DMS79 (cell line): ENCODE data around the gene ATG13.
"Not testable (repeated sequence)": the region's sequence is repeated elsewhere in the genome, so short reads cannot be mapped to it uniquely, and the experiment has no call there.

Experiments
- DNase-seq: peaks from one replicate; lab custom pipeline; 2025; lab: John Stamatoyannopoulos, UW

Gene ATG13

DNA sequence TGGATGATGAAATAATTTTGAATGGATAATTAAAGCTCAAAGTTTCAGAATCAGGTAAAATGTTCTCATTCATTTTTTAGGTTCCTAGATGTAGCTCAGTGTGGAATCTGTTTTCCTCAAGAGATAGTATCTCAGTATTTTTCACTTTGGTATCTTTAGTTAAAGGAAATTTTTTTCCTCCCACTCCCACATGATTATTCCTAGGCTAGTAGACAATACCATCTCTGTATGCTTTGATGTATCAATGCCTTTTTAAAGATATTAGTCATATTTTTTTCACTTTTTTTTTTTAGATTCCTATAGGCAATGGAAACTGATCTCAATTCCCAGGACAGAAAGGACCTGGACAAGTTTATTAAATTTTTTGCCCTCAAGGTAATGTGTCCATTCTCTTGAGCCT, 26.6 kb downstream of the ATG13 start:
- DNase-seq: no peak

DNA sequence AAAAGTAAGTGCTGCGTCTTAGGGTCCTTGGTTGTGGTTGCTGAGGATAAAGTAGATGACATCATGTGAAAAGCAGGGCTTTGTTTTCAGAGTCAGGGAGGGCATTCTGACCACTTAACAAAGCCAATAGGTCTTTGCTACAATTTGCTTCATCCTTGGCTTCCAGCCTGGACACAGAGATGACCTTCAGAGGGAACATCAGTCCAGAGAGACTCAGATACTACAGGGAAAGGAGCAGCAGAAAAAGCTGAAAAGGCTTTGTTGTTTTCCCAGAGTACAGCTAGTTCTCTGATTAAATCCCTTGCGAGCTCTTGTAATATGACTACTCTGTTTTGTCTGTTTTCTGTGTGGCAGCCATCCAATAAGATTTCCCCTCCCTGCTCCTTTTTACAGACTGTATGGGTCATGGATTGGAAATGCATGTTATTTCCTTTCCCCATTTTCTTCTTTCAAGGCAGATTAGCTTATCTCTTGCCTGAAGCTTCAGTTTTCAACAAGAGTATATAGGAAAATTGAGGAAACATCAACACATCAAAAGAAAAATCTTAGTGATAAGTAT, 31.9 kb downstream of the ATG13 start:
- DNase-seq: no peak

DNA sequence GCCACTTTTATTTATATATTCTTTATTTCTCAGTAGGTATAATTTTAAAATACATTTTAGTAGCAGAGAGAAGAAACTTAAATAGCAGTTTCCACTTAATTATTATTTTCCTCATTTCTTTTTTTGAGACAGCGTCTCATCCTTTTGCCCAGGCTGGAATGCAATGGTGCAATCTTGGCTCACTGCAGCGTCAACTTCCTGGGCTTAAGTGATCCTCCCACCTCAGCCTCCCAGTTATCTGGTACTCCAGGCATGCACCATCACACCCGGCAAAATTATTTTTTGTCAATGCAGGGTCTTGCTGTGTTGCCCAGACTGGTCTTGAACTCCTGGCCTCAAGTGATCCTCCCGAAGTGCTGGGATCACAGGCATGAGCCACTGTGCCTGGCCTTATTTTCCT, 38.3 kb downstream of the ATG13 start:
- no peak for DNase-seq

DNA sequence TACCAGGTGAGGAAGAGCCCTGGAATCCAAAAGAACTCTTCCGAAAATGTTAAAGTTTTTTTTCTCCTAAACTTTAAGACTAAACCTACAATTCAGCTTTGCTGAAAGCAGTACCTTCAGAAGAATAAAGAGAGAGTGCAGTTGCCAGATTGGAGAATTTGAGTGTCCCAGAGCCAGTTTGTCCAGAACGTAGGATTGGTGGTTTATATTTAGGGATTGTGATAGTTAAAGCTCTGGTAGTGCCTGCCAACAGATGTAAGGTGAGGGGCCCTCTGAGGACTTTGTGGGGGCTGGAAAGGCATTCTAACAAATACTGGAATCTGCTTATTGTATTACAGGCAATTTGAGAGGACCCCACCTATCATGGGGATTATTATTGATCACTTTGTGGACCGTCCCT, 39.8 kb downstream of the ATG13 start:
- no peak for DNase-seq

DNA sequence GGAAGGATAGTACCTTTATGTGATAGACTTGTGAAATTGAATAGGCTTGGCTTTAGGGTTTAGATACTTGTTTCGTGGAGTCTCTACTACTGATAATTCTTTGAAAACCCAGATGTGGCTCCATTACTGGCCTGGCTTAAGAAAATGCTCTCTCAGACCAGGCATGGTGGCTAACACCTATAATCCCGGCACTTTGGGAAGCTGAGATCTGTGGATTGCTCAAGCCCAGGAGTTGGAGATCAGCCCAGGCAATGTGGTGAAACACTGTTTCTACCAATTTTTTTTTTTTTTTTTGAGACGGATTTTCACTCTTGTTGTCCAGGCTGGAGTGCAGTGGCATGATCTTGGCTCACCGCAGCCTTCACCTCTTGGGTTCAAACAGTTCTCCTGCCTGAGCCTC, 40.9 kb downstream of the ATG13 start:
- DNase-seq: no peak

DNA sequence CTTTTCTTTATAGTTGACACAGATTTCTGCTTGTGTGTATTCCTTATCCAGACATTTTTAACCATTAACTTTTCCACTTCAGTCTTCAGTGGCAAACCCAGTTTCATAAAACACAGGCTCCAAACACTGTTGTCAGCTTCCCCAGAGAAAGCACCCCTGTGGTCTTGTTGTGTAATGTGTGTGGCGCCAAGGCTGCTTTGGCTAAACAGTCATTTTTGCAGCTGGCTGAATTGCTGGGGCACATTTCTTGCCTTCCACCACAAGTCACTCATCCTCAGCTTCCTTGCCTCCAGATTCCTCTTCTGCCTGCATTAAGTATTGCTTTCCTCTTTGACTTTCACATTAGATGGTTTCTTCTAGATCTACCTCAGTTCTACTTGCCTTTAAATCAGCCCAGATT, 42.6 kb downstream of the ATG13 start:
- no peak for DNase-seq

DNA sequence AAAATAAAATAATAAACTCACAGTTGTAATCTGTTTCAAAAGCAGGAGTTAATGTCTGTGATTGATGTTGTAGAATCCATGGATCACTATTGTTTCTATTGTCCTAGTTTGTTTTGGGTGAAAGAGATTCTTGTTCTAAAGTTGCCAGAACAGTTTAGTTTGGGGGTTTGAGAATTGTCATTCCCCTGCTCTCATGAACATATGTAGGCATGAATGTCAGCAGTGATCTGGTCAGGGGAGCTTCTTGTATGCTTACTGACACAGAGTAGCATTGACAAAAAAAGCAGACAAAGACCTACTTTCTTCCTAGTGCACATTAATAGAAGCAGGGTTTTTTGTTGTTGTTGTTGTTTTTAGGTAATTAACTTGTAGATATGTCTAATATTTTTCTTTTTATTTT, 44.5 kb downstream of the ATG13 start:
- DNase-seq: no peak

DNA sequence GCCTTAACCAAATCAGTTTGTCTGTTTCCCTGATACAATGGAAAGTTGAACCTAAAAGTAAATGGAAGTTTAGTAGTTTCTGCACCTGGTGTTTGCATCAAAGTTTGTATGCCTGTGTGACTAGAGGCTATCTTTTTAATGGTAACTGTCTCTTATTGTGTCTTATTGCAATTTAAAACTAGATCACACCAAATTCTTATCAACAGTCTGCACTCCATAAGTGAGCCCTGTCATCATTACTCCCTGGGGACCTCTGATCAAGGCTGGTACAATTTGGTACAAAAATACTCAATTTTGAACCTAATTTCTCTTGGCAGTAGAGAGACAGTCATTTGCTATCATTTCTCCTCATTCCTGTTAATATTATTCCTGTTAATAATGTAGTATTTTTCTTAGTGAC, 45.0 kb downstream of the ATG13 start:
- DNase-seq: no peak

DNA sequence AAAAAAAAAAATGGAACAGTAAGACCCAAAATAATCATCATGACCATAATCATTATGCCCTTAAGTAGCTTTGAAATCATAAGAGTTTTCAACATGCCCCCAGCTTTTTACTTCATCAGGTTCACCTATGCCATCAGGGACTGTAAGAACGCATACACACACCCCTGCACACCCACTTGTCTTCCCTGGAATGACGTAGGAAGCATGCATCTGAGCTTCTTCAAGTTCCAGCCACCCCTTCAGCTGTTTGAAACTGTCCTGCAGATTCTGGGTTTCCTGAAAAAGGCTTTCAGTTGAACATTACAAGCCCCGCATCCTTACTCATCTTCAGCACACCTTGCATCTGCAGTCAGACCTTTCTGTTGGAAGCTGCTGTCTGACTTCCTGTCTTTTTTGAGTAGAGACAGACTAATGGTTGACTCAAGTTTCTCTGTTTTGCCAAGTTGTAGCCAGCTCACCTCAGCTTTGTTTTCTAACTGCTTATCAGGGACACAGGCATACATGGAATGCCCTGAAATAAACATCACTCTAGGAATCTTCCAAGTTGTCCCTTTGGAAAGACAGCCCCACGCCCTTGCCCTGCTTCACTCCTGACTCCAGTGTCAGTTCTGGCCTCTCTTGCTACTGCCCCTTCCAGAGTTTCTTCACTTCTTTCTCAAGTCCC, 46.1 kb downstream of the ATG13 start:
- no peak for DNase-seq

DNA sequence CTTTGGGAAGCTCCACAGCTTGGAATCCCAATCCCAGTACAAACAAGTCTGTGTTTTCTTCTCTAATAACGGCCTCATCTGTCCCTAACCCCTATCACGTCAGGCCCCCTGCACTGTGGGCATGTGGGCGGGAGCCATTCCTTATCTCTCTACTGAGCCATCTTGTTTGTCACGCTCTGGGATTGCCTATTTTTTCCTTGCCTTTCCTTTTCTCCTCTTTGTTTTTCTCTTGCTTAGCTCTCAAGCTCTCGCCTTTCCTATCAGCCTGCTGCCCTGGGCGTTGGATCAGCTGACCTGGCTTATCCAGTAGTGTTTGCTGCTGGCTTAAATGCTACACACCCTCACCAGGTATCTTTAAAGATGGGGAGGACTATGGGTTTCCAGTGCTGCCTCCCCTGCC, 47.3 kb downstream of the ATG13 start:
- DNase-seq: no peak

DNA sequence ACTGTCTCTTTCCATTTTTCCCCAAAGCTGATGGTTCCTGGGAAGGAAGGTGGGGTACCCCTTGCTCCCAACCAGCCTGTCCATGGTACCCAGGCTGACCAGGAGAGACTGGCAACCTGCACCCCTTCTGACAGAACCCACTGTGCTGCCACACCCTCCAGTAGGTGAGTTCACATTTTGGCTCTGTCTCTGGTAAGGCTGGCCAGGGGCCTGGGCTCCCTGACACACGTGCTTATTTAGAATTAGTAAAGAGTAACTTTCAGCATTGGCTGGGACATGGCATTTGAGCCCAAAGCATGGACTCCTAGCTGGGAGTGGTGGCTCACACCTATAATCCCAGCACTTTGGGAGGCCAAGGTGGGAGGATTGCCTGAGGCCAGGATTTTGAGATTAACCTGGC, 48.0 kb downstream of the ATG13 start:
- no peak for DNase-seq

DNA sequence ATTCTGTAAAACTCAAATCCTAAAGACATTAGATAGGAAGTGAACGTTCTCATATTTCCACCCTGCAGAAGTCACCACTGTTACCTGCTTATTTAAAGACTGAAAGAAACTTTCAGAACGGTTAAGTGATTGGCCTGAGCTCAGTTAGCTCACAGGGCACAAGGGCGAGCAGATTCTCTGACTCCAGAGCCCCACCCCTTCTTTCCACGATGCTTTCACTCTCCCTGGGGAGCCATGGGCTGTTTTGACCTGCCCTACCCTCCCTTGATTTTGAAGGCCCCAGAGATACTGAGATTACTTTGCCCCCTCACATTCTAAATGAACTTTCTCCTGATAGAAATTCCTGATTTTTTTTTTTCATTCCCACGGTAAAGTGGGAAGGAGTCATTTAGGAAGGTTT, 49.2 kb downstream of the ATG13 start:
- DNase-seq: no peak

DNA sequence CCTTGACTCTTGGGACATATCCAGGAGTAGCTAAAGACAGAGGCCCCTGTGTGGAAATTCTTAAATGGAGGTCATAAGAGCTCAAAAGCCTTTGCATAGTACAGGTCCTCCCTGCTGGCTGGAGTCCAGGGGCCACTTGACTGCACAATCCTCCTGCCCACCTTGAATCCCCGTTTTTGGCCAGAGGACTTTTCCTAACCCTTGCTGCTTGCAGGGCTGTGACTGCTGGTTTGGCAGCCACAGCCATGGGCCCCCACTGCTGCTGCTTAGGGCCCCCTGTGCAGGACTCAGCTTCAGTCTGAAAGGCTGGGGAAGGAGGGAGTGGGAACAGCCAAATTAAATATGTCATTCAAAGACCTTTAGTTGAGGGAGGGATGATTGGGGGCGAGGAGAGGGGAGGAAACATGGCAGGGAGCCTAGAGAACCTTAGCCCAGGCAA, 49.7 kb downstream of the ATG13 start:
- no peak for DNase-seq

DNA sequence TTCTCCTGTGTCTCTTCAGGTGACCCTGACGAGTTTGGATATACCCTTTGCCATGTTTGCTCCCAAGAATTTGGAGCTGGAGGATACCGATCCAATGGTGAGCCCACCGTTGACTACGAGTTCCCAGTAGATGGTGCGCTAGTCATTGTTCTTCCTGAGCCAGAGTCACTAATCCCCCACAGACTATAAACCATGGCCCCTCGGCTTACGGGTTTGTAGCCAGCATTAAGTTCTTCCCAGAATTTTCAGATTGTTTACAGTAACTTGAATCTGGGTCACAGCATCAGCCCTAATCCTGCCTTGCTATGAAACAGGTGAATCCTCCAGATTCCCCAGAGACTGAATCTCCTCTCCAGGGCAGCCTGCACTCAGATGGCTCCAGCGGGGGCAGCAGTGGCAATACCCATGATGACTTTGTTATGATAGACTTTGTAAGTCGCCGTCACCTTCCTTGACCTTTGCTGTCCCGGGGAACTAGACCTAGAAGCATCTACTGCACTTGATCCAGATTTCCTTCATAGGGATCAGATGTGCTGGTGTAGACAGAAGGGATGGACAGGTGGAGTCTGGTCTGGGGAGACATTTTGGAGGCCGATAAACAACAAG, 51.2 kb downstream of the ATG13 start:
- DNase-seq: no peak

DNA sequence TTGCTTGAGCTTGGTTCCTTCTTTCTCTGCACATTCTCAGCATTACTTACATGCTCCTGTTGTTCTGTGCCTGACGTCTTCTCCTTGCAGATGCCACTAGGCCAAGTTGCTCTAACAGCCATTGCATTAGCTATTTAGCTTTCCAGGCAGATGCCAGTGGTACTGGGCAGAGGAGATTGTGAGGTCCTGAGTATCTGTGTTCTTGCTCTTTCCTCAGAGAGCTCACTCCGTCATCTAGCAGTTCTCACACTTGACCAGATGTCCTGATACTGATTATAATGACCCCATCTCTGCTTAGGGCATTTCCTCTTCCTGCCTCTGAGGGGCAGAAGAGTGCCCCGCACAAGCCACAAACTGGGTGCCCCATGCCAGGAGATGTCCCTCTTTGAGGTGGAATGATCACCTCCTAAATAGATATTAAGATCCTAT, 52.4 kb downstream of the ATG13 start:
- DNase-seq: no peak

DNA sequence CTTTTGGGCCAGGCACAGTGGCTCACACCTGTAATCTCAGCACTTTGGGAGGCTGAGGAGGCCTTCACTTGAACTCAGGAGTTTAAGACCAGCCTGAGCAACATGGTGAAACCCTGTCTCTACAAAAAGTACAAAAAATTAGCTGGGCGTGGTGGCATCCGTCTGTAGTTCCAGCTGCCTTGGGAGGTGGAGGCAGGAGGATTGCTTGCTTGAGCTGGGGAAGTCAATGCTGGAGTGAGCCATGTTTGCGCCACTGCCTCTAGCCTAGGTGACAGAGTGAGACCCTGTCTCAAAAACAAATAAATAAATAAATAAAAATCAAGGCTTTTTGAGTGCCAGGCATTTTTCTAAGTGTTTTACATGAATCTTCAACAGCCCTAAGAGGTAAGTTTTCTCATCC, 53.2 kb downstream of the ATG13 start:
- not testable (repeated sequence) for DNase-seq

DNA sequence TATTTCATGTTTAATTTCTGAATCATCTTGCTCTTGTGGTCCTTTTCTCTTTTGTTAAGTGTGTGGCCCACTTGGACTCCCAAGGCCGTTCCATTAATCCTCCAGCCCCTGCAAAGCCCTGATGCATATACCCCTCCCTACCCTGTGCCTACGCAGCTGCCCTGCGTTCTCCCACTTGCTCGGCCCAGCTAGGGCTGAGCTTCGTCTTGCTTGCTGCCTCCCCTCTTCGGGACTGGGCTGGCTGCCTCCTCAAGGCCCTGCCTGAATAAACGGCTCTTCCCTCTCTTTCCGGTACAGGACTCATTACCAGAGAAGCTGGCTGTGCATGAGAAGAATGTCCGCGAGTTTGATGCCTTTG, 54.6 kb downstream of the ATG13 start:
- DNase-seq: no peak

DNA sequence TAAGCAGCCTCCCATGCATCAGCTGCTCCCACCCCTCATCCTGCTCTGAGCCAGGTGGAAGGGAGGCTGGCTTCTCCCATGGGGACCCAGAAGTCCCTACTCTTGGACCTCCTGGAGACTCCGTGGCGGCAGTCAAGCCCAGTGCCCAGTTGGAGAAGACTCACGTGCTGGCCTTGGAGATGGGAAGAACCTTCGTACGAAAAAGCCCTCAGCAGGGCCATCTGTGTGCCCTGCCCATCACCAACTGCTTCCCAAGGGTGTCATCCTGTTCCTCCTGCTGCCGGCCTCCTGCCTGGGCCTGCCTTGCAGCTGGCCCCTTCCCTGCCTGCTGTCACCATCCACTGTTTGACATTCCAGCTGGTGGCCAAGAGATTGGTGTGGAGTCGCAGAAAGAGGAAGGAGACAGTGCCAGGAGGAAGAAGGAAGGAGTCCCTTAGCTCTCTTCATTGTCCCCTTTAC, 55.1 kb downstream of the ATG13 start:
- no peak for DNase-seq

DNA sequence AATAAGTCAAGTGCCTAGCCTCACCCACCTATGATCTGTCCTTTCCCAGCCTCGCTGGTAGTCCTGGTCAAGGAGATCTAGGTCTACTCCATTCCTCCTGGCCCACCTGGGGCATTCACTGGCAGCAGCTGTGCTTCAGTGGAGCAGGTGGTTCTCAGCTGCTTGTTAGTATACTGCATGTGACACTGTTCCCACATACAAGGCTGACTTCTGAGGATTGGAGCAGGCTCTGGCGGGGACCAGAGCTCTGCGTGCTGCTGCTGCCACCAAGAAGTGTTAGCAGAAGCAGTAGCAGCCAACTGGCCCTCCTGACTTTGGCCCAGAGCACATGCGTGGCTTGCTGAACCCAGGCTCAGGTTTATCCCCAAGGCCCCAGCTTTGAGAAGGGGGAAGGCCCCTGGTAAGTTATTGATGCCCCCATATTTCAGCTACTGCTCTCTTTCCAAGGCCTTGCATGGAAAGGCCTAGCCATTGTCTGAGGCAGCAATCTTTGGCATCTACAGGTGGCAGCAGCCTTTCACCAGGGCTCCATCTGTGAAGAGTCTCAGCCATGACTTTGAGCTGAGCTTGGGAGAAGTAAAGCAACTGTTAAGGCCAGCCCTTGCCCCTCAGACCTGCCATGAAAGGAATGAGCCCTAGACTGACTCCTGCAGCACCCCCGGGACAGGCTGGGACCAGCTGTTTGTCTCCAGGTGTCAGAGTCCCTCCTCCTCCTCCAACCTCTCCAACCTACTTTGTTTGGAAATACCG, 56.5 kb downstream of the ATG13 start:
- no peak for DNase-seq

DNA sequence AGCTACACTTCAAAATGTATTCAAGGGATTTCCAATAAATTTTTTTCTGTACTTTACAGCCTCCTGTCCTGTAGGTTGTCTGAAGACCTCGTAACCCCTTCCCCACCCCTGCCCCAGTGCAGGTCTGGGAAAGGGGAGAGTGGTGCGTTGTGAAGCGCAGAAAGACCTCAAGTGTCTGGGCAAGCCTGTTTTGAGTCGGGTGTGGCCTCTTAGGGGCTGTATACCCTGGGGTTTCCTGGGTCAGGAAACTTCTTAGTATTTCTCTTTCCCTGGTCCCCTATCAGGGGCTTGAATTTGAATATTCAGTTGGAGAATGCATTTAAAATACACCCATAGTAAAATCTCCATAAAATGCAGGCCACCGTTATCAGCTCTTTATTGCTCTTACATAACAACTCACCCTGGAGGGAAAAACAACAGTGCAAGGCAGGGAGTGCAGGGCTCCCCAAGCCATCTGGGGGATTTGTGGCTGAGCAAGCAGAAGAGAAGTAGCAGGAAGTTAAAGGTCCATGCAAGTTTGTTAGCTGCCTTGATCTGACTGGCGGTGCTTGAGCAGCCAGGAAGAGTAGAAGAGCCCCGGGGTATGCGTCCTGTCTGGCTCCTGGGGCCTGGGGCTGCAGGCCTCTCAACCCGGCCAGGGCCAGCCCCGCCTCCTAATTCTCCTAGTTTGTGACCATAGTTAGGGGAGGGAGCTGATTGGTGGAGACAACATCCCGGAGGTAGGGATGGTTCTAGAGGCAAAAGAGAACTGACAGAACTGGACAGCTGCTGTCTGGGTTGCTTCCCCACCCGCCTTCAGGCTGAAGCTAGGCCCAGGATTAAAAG, 57.3 kb downstream of the ATG13 start:
- DNase-seq: no peak

DNA sequence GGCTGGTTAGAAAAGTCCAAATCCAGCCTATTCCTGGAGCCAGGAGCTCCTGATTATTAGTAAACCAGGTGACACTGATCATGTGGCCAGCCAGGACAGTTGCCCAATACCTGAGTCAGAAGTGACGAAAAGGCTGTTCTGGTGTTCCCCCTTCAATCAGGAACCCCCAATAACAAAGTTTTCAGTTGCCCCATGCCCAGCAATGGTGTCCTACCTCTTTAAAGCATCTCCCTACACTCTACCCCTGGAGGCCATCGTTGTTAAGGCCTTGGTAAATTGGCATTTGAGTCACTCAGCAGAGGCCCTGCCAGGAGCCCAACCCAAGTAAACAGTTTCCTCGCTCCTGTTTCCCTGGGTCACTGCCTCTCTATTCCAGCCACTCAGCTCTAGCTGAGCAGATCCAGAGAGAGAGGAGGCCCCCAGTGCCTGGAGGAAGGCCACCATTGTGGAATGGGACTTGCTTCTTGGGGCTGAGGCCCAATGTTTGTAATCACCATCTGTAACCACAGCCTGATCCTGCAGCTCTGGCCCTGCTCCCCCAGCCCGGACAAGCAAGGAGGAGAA, 58.0 kb downstream of the ATG13 start:
- no peak for DNase-seq

DNA sequence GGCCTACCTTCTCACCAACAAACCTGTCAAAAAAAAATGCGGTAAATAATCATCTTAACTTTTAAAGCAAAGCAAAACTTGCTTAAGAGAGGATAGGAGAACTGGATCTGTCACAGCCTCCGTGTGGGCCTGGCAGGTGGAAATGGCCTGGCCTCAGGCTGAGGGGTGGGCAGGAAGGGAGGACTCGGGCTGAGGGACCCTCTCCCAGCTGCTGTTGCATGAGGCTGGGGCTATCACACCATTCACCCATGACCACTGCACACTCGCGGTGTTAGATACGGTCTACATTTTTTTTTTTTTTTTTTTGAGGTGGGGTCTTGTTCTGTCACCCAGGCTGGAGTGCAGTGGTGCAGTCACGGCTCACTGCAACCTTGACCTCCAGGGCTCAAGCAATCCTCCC, 58.6 kb downstream of the ATG13 start:
- DNase-seq: no peak
